ENCODE measurements around the gene MPPED2.

Gene MPPED2

DNA sequence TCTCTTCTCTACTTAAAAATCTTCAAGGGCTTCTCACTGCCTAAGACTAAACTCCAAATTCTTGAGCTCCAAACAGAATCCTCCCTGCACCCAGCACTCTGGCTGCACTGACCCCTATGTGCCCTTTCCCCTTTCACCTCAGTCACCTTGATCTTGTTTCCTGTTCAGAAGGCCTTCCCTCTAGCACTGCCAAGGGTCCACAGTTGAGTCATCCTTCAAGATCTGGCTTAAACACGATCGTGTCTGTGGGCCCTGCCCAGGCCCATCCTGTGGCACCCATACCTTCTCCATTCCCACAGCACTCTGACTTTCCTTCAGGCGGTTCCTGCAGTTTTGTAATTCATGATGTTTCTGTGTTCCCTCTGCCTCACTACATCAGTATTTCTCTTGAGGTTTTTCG lies 134.0 kb downstream of the MPPED2 start:
- Histone ChIP-seq H3K27ac (no peak overlapping the region), H3K4me3 (no peak overlapping the region), H3K36me3 (no peaks in the 10 kb centered on the region), H3K4me1 (peaks cover 0 to 28% (median 5%) of the 10 kb centered on the region in 4 donors), H3K27me3 (no peaks in the 10 kb centered on the region), H3K9me3 (no peaks in the 10 kb centered on the region)
- DNase-seq: no peak
- TF ChIP-seq, protein P1, sequence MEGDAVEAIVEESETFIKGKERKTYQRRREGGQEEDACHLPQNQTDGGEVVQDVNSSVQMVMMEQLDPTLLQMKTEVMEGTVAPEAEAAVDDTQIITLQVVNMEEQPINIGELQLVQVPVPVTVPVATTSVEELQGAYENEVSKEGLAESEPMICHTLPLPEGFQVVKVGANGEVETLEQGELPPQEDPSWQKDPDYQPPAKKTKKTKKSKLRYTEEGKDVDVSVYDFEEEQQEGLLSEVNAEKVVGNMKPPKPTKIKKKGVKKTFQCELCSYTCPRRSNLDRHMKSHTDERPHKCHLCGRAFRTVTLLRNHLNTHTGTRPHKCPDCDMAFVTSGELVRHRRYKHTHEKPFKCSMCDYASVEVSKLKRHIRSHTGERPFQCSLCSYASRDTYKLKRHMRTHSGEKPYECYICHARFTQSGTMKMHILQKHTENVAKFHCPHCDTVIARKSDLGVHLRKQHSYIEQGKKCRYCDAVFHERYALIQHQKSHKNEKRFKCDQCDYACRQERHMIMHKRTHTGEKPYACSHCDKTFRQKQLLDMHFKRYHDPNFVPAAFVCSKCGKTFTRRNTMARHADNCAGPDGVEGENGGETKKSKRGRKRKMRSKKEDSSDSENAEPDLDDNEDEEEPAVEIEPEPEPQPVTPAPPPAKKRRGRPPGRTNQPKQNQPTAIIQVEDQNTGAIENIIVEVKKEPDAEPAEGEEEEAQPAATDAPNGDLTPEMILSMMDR (IDR thresholded peaks at IDR 0.05): no peak
- intact Hi-C loops (cut with DNase I; ENCODE audit: low total_unique reads): no loop called here

DNA sequence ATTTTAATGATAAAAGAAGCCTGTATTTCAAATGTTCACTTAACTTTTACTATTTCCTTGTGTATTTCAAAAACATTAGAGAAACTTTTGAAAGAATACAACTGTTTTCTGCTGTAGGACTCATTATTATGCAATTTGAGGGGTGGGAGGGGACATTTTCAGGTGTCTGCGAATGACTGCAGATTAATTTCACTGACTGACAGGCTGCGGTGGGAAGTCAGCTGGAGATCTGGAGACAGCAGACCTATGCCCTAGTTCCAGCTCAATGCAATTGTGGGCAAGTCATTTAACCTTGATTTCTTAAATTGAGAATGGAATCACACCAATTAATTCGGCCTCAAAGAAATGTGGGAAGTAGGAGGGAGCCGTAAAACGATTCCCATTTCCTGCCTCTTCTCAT lies 134.5 kb downstream of the MPPED2 start:
- TF ChIP-seq, protein P1 (IDR thresholded peaks at IDR 0.05): no peak
- no peaks in the 10 kb centered on the region for H3K36me3 ChIP-seq
- no peak overlapping the region for H3K4me3 ChIP-seq
- no peak overlapping the region for H3K27ac ChIP-seq
- intact Hi-C loops (cut with DNase I; ENCODE audit: low total_unique reads): no loop called here
- H3K9me3 ChIP-seq: no peaks in the 10 kb centered on the region
- H3K4me1 ChIP-seq: peaks cover 0 to 29% (median 5%) of the 10 kb centered on the region in 4 donors
- H3K27me3 ChIP-seq: no peaks in the 10 kb centered on the region
- no peak for DNase-seq

DNA sequence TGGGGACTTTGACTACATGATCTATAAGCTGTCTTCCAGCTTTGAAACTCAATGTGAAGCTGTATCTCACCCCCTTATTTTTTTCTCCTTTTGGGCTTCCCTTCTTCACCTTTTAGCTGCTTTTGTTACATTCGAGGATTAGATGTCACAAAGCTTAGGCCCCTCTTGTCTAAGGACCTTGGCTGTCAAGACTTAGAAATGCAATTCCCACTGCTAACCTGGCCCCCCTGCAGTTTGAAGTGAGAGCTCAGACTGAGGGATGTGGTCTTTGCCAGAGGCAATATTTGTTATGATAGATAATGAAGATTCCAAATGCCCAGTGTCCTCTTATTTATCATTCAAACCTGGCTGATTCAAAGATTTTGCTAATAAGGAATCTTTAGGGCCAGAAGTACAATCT lies 135.0 kb downstream of the MPPED2 start:
- Histone ChIP-seq H3K27ac (no peak overlapping the region), H3K9me3 (no peaks in the 10 kb centered on the region), H3K27me3 (no peaks in the 10 kb centered on the region), H3K36me3 (no peaks in the 10 kb centered on the region), H3K4me3 (no peak overlapping the region), H3K4me1 (peaks cover 0 to 34% (median 5%) of the 10 kb centered on the region in 4 donors)
- no peak for DNase-seq
- intact Hi-C loops (cut with DNase I; ENCODE audit: low total_unique reads): no loop called here
- TF ChIP-seq, protein P1 (IDR thresholded peaks at IDR 0.05): no peak

DNA sequence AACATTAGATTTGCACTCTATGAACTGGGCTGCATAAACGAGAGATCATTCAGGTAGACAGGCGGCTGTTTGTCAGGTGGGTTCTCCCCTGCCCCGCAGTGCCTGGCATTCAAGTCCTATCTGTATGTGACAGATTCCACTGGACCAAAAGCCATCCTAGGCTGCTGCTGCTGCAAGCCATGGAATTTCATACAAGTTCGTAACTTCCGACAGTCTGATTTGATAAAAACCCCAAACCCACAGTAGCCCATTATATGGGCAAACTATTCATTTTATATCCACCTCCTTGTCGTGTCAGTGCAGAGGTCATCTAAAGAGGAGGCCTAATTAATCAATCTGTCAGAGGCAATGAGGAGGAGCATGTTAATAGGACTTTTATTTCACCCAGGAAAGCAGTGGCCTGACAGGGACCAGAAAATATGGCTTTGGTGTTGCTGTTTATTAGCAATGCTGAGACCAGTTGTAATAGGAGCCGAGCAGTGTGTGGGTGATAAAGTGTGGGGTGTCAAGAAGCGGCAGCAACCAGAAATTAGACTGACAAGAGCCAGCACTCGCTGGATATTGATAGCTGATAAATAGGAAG lies 139.0 kb downstream of the MPPED2 start:
- Histone ChIP-seq H3K27ac (no peak overlapping the region), H3K36me3 (no peaks in the 10 kb centered on the region), H3K4me3 (no peak overlapping the region), H3K4me1 (peaks cover 0 to 24% (median 0%) of the 10 kb centered on the region in 4 donors), H3K27me3 (no peaks in the 10 kb centered on the region), H3K9me3 (no peaks in the 10 kb centered on the region)
- TF ChIP-seq, protein P1 (IDR thresholded peaks at IDR 0.05): no peak
- no peak for DNase-seq
- intact Hi-C loops (cut with DNase I; ENCODE audit: low total_unique reads): no loop called here

DNA sequence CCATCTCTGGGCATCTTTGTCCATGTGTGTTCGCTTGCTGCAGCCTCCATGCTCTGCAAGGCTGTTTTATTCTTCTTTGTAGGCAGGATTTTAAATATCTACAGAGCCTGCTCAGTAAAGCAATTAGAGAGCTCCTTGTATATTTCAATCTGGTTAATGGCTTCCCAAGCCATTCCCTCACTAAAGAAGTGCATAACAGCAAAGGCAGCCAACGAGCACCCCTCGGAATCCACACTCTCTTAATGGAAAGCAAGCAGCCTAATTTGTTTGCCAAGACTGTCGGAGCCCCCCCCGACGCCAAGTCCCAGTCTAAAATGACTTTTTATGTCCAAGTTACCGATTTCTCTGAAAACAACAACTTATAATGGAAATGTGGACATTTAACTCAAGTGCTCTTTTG lies 139.6 kb downstream of the MPPED2 start:
- TF ChIP-seq, protein P1 (IDR thresholded peaks at IDR 0.05): no peak
- H3K9me3 ChIP-seq: no peaks in the 10 kb centered on the region
- H3K36me3 ChIP-seq: no peaks in the 10 kb centered on the region
- no peaks in the 10 kb centered on the region for H3K27me3 ChIP-seq
- no peak overlapping the region for H3K27ac ChIP-seq
- DNase-seq: no peak
- intact Hi-C loops (cut with DNase I; ENCODE audit: low total_unique reads): no loop called here
- H3K4me1 ChIP-seq: peaks cover 0 to 20% (median 0%) of the 10 kb centered on the region in 4 donors
- H3K4me3 ChIP-seq: no peak overlapping the region

DNA sequence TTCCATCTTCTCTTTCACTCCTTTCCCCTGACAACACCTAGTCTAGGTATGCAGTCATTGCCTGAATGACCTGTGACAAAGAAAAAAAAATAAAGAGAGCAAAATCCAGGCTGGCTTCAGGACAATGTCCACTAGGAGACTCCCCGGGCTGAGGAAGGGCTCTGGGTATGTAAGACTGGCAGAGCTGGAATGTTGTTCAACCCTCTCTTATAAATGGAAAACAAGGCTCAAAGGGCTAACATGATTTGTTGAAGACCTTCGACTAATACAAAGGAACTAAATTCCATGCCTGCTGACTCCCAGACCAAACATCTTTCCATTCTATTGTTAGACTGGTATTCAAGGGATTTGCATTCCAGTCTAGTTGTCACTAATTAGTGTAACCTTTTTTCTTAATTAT lies 141.1 kb downstream of the MPPED2 start:
- H3K36me3 ChIP-seq: no peaks in the 10 kb centered on the region
- H3K4me1 ChIP-seq: peaks cover 0 to 20% (median 0%) of the 10 kb centered on the region in 4 donors
- intact Hi-C loops (cut with DNase I; ENCODE audit: low total_unique reads): no loop called here
- H3K27me3 ChIP-seq: no peaks in the 10 kb centered on the region
- no peaks in the 10 kb centered on the region for H3K9me3 ChIP-seq
- no peak for DNase-seq
- TF ChIP-seq, protein P1 (IDR thresholded peaks at IDR 0.05): no peak
- H3K27ac ChIP-seq: no peak overlapping the region
- H3K4me3 ChIP-seq: no peak overlapping the region

Measured in tibial artery (tissue), 4 donors.